Endothelial cell of umbilical vein (primary cell): Measurements from ENCODE around the gene JARID2. TPM values are rescaled to one million over a fixed set of nuclear protein-coding genes. Genes with fewer than 3 reads are reported as not detected.

Source experiments
- BruUV-seq: library from RNA; stranded (reverse); fragments of 400-500 nt; replicated peaks from 2 replicates; lab custom pipeline; 2021; lab: Mats Ljungman, UMichigan
- CTCF ChIA-PET: fragments of 300-600, 350-600 bp; sonication (Branson Sonifier 250); formaldehyde crosslinking; loops from one replicate; lab custom pipeline; 2021; ENCODE audit warnings: antibody characterized with exemption, inconsistent platforms; lab: Charles Lee
- POLR2A ChIA-PET: fragments of 300-600, 350-600 bp; sonication (Branson Sonifier 250); formaldehyde crosslinking; loops from one replicate; lab custom pipeline; 2021; ENCODE audit warnings: antibody characterized with exemption, inconsistent platforms; lab: Charles Lee
- DNase-seq: peaks from one replicate; pipeline ENCODE4 v3.0.0-alpha.2; 2011; ENCODE audit warnings: low read depth, low spot score
- FAIRE-seq: peaks from 2 replicates; lab custom pipeline; 2011; peaks lifted over from hg19 to GRCh38; lab: Jason Lieb, UNC
- H2AFZ ChIP-seq: 2 replicates; pipeline ENCODE4 v1.6.0; 2012; ENCODE audit warnings: low read depth, low read length, control low read depth, inconsistent platforms
- H3K27ac ChIP-seq: 2 replicates; pipeline ENCODE4 v1.5.1; 2011; ENCODE audit warnings: low read depth, mild to moderate bottlenecking, control low read depth, low read length, moderate library complexity; ENCODE audit not compliant: insufficient read depth
- H3K27me3 ChIP-seq, 2 experiments: 2 replicates each; pipeline versions ENCODE4 v1.6.0 to v1.6.1; 2011; ENCODE audit warnings: low read length in 2 of 2, mixed read lengths in 1 of 2; ENCODE audit not compliant: control insufficient read depth in 2 of 2, insufficient read depth in 2 of 2
- H3K36me3 ChIP-seq, 2 experiments: 2 replicates in 1 of 2; 3 replicates in 1 of 2; pipeline ENCODE4 v1.5.1; 2011; ENCODE audit warnings: low read length in 2 of 2, mild to moderate bottlenecking in 1 of 2, moderate library complexity in 1 of 2; ENCODE audit not compliant: control insufficient read depth in 2 of 2, insufficient read depth in 2 of 2; ENCODE audit errors: extremely low read depth in 1 of 2
- H3K4me1 ChIP-seq: 3 replicates; pipeline ENCODE4 v1.5.1; 2011; ENCODE audit warnings: mild to moderate bottlenecking, low read length; ENCODE audit not compliant: control insufficient read depth, insufficient read depth; ENCODE audit errors: extremely low read depth
- H3K4me2 ChIP-seq: 2 replicates; pipeline ENCODE4 v1.6.1; 2011; ENCODE audit warnings: low read length, control low read depth, mixed read lengths; ENCODE audit not compliant: insufficient read depth
- H3K4me3 ChIP-seq, 3 experiments: fragments of 200-600 bp in 1 of 3; sonication (generic), shearing (Covaris generic) in 1 of 3; replicated peaks in 1 of 3; 2 replicates each; pipeline ENCODE4 v1.5.1; 2011 to 2016; ENCODE audit warnings: control low read depth in 3 of 3, low read length in 3 of 3, mild to moderate bottlenecking in 2 of 3, inconsistent platforms in 1 of 3, low read depth in 1 of 3, moderate library complexity in 1 of 3; ENCODE audit not compliant: insufficient read depth in 1 of 3
- H3K79me2 ChIP-seq: 2 replicates; pipeline ENCODE4 v1.6.0; 2012; ENCODE audit warnings: low read length, inconsistent platforms; ENCODE audit not compliant: control insufficient read depth, insufficient read depth
- H3K9ac ChIP-seq: replicated peaks from 2 replicates; pipeline ENCODE3; 2011; ENCODE audit warnings: low read length, control low read depth; ENCODE audit not compliant: insufficient read depth; ENCODE audit errors: extremely low read depth
- H3K9me1 ChIP-seq: replicated peaks from 3 replicates; pipeline ENCODE4 v1.6.0; 2011; ENCODE audit warnings: mild to moderate bottlenecking, low read length; ENCODE audit not compliant: control insufficient read depth, insufficient read depth; ENCODE audit errors: extremely low read depth
- H3K9me3 ChIP-seq: replicated peaks from 2 replicates; pipeline ENCODE4 v1.5.1; 2012; ENCODE audit warnings: low read length, inconsistent platforms; ENCODE audit not compliant: control insufficient read depth, insufficient read depth
- H4K20me1 ChIP-seq: replicated peaks from 2 replicates; pipeline ENCODE3; 2011; ENCODE audit warnings: mild to moderate bottlenecking, low read length; ENCODE audit not compliant: control insufficient read depth, insufficient read depth; ENCODE audit errors: extremely low read depth
- CTCF ChIP-seq, 2 donors: IDR thresholded peaks; 1 replicate in 1 of 2; 2 replicates in 1 of 2; pipeline ENCODE4 v1.5.1; 2011; ENCODE audit warnings: low read length in 2 of 2, mild to moderate bottlenecking in 2 of 2, moderate library complexity in 2 of 2, control low read depth in 1 of 2, inconsistent platforms in 1 of 2, low read depth in 1 of 2; ENCODE audit not compliant: insufficient read depth in 1 of 2; ENCODE audit errors: extremely low read depth in 1 of 2
- EZH2 ChIP-seq: IDR thresholded peaks from 2 replicates; pipeline ENCODE4 v1.6.1; 2012; ENCODE audit warnings: borderline replicate concordance, low read depth, mild to moderate bottlenecking, moderate library complexity, low read length, inconsistent platforms; ENCODE audit not compliant: severe bottlenecking
- FOS ChIP-seq: IDR thresholded peaks from 2 replicates; pipeline ENCODE4 v1.6.1; 2011; ENCODE audit warnings: mild to moderate bottlenecking, low read length, moderate library complexity, borderline replicate concordance; ENCODE audit not compliant: insufficient read depth
- GATA2 ChIP-seq: IDR thresholded peaks from 2 replicates; pipeline ENCODE4 v1.7.0; 2011; ENCODE audit warnings: low read depth, mild to moderate bottlenecking, moderate library complexity, mixed read lengths, low read length; ENCODE audit not compliant: insufficient read length, insufficient read depth
- JUN ChIP-seq: IDR thresholded peaks from 2 replicates; pipeline ENCODE4 v1.6.1; 2011; ENCODE audit warnings: borderline replicate concordance, low read depth; ENCODE audit not compliant: insufficient read length, insufficient read depth
- MAX ChIP-seq: IDR thresholded peaks from 2 replicates; pipeline ENCODE4 v1.6.1; 2011; ENCODE audit not compliant: insufficient read depth, insufficient read length
- MYC ChIP-seq: IDR thresholded peaks from one replicate; pipeline ENCODE4 v1.6.1; 2011; ENCODE audit warnings: mild to moderate bottlenecking, low read depth, low read length
- POLR2A ChIP-seq: IDR thresholded peaks from 2 replicates; pipeline ENCODE4 v1.6.1; 2012; ENCODE audit warnings: low read depth, mild to moderate bottlenecking, control low read depth, low read length
- POLR2AphosphoS5 ChIP-seq: IDR thresholded peaks from 2 replicates; pipeline ENCODE4 v1.6.1; 2012; ENCODE audit warnings: low read depth, mild to moderate bottlenecking, control low read depth, low read length, moderate library complexity; ENCODE audit not compliant: insufficient read depth
- dilution Hi-C: fragments of 300-500 bp; cut with MboI; formaldehyde crosslinking; loops from one replicate; pipeline ENCODE4 v1.15.0; 2019; ENCODE audit warnings: low sequenced_read_pairs; ENCODE audit not compliant: extremely low pct_ligation_motif_present
- intact Hi-C: fragments of 100-400 bp; cut with micrococcal nuclease; formaldehyde crosslinking; loops from one replicate; pipeline ENCODE4 v1.10.0; 2022
- polyA plus RNA-seq, 4 experiments: library from polyadenylated mRNA; depleted of rRNA in 3 of 4; stranded (reverse) in 3 of 4; unstranded in 1 of 4; fragments of >200 nt; gene quantifications; 2 replicates each; pipeline versions ENCODE4 v1.2.1 to v1.2.3, GENCODE V29; 2011 to 2012; ENCODE audit warnings: missing spikeins in 1 of 4
- total RNA-seq: library from RNA; stranded (reverse); gene quantifications from 2 replicates; pipeline ENCODE4 v1.2.3, GENCODE V29; 2021

Gene JARID2
- total and polyA plus RNA-seq, 2 donors (not counting 3 experiments of a cell fraction or from before 2014, with no cell fraction given) = 2.9 to 10.6 TPM

DNA sequence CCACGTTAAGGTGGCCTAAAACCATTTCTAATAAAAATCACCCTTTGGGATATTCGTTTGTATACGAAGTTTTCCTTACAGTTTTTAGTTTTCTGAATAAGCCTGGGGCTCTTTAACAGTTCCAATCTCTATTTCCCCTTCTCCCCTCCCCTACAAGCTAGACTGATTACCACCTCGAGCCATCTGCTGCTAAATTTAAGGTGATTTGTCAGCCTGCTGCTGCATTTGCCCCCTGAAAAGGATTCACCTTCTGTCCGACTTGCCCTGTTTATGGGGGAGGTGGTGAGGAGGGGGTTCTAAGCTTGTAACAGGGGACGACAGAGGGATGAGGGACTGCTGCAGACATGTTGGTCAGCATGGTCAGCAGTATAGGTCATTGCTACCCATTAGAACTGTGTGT, 146.3 kb downstream of the JARID2 start:
- POLR2A ChIA-PET = no interaction called here
- no peaks in the 10 kb centered on the region for H3K79me2 ChIP-seq

More for the DNA sequence above, 146.3 kb downstream of the JARID2 start:
- intact Hi-C loops (loop anchor here (5.0 kb wide), 1 partner anchor 515 kb away; no protein-coding TSS in a partner anchor), dilution Hi-C loops (no loop called here)
- Histone ChIP-seq H3K4me3 (no peak overlapping the region), H2AFZ (no peak overlapping the region), H4K20me1 (no peaks in the 10 kb centered on the region), H3K9me1 (no peaks in the 10 kb centered on the region), H3K4me1 (no peaks in the 10 kb centered on the region), H3K4me2 (no peak overlapping the region), H3K27me3 (no peaks in the 10 kb centered on the region), H3K36me3 (no peaks in the 10 kb centered on the region), H3K9ac (no peak overlapping the region), H3K27ac (no peak overlapping the region), H3K9me3 (no peaks in the 10 kb centered on the region)
- no peak for TF ChIP-seq MYC
- TF ChIP-seq EZH2 = no peak
- no peak for TF ChIP-seq FOS
- no peak for TF ChIP-seq MAX
- no peak for TF ChIP-seq CTCF (IDR thresholded peaks at IDR 0.05; ENCODE audit: extremely low read depth in 1 of 2, insufficient read depth in 1 of 2, low read depth in 1 of 2, low read length in 2 of 2)
- no peak for TF ChIP-seq POLR2A
- TF ChIP-seq JUN = no peak
- TF ChIP-seq GATA2 = no peak
- no peak for TF ChIP-seq POLR2AphosphoS5
- DNase-seq = no peak
- no TSS peak for BruUV-seq
- CTCF ChIA-PET = no interaction called here
- FAIRE-seq = no peak
